Neural cell (in vitro differentiated cells): ENCODE results near the gene PGRMC1. TPM values are rescaled to one million over a fixed set of nuclear protein-coding genes. Genes with fewer than 3 reads are reported as not detected.
A peak's percentile ranks its signal among the peaks of the same experiment; 100 is the strongest.
"Not testable (repeated sequence)": the region's sequence is repeated elsewhere in the genome, so short reads cannot be mapped to it uniquely, and the experiment has no call there.

ENCODE experiments used
- H2AFZ ChIP-seq: fragments of 200-600, 300-800 bp; sonication (generic), shearing (Covaris generic); 2 replicates; pipeline ENCODE4 v1.6.0; 2014; ENCODE audit warnings: low read depth, mild to moderate bottlenecking, antibody characterized with exemption, low read length, moderate library complexity
- H3F3A ChIP-seq: fragments of 200-600 bp; shearing (Covaris generic); 2 replicates; pipeline ENCODE4 v1.6.1; 2016; ENCODE audit warnings: mild to moderate bottlenecking, moderate library complexity, mixed read lengths, antibody characterized with exemption, low read length; ENCODE audit not compliant: insufficient read depth, poor library complexity, severe bottlenecking
- H3K27ac ChIP-seq: fragments of 200-600, 300-800 bp; sonication (generic), shearing (Covaris generic); 2 replicates; pipeline ENCODE4 v1.5.1; 2014; ENCODE audit warnings: mild to moderate bottlenecking, low read length, moderate library complexity
- H3K27me3 ChIP-seq: fragments of 300-800, 200-600 bp; sonication (generic), shearing (Covaris generic); 2 replicates; pipeline ENCODE4 v1.6.0; 2014; ENCODE audit warnings: mild to moderate bottlenecking, low read depth, low read length, moderate library complexity; ENCODE audit not compliant: insufficient read depth
- H3K36me3 ChIP-seq: fragments of 300-800, 200-600 bp; sonication (generic), shearing (Covaris generic); 2 replicates; pipeline ENCODE4 v1.5.1; 2014; ENCODE audit warnings: mild to moderate bottlenecking, antibody characterized with exemption, low read length, moderate library complexity; ENCODE audit not compliant: insufficient read depth
- H3K4me2 ChIP-seq: fragments of 300-800, 200-600 bp; sonication (generic), shearing (Covaris generic); 2 replicates; pipeline ENCODE4 v1.6.0; 2014; ENCODE audit warnings: mild to moderate bottlenecking, low read length
- H3K4me3 ChIP-seq: fragments of 300-800, 200-600 bp; sonication (generic), shearing (Covaris generic); 2 replicates; pipeline ENCODE4 v1.5.1; 2014; ENCODE audit warnings: mild to moderate bottlenecking, low read length, moderate library complexity
- H3K79me2 ChIP-seq: fragments of 200-600 bp; shearing (Covaris generic); replicated peaks from 2 replicates; pipeline ENCODE4 v1.6.0; 2014; ENCODE audit warnings: mild to moderate bottlenecking, low read length, moderate library complexity; ENCODE audit not compliant: insufficient read depth
- H3K9ac ChIP-seq: fragments of 300-800, 200-600 bp; sonication (generic), shearing (Covaris generic); 2 replicates; pipeline ENCODE4 v1.6.1; 2016; ENCODE audit warnings: mild to moderate bottlenecking, low read length, mixed read lengths
- H3K9me2 ChIP-seq: fragments of 200-600 bp; shearing (Covaris generic); 2 replicates; pipeline ENCODE4 v1.6.1; 2016; ENCODE audit warnings: mild to moderate bottlenecking, low read length, mixed read lengths; ENCODE audit not compliant: insufficient read depth
- H3K9me3 ChIP-seq: fragments of 200-600, 300-800 bp; sonication (generic), shearing (Covaris generic); 2 replicates; pipeline ENCODE4 v1.6.1; 2016; ENCODE audit warnings: mild to moderate bottlenecking, mixed run types, low read length, moderate library complexity, mixed read lengths
- H4K20me1 ChIP-seq: fragments of 200-600 bp; shearing (Covaris generic); 2 replicates; pipeline ENCODE4 v1.6.1; 2016; ENCODE audit warnings: mild to moderate bottlenecking, mixed run types; ENCODE audit not compliant: insufficient read depth
- CTCF ChIP-seq: fragments of 450-650 bp; IDR thresholded peaks from 2 replicates; pipeline ENCODE4 v1.5.1; 2014; ENCODE audit warnings: antibody characterized with exemption, mild to moderate bottlenecking, moderate library complexity; ENCODE audit not compliant: poor library complexity, severe bottlenecking
- EP300 ChIP-seq: fragments of 450-650 bp; conservative IDR thresholded peaks from 2 replicates; pipeline ENCODE4 v1.6.1; 2014; ENCODE audit warnings: antibody characterized with exemption, mild to moderate bottlenecking, moderate library complexity; ENCODE audit not compliant: poor library complexity, severe bottlenecking
- EZH2 ChIP-seq: fragments of 200-600, 300-800 bp; shearing (Covaris generic), sonication (generic); IDR thresholded peaks from 2 replicates; pipeline ENCODE4 v1.6.1; 2014; ENCODE audit warnings: antibody characterized with exemption, low read length, borderline replicate concordance, mild to moderate bottlenecking; ENCODE audit not compliant: insufficient read depth, poor library complexity, severe bottlenecking
- MXI1 ChIP-seq: fragments of 450-650 bp; conservative IDR thresholded peaks from 2 replicates; pipeline ENCODE4 v1.6.1; 2014; ENCODE audit warnings: antibody characterized with exemption, mild to moderate bottlenecking; ENCODE audit not compliant: poor library complexity, severe bottlenecking
- POLR2AphosphoS5 ChIP-seq: IDR thresholded peaks from 2 replicates; pipeline ENCODE4 v1.6.1; 2012
- RAD21 ChIP-seq: fragments of 450-650 bp; conservative IDR thresholded peaks from 2 replicates; pipeline ENCODE4 v1.6.1; 2014; ENCODE audit warnings: antibody characterized with exemption, mild to moderate bottlenecking, moderate library complexity
- REST ChIP-seq: IDR thresholded peaks from 2 replicates; pipeline ENCODE4 v1.6.1; 2012; ENCODE audit warnings: borderline replicate concordance
- SMC3 ChIP-seq: fragments of 450-650 bp; conservative IDR thresholded peaks from 2 replicates; pipeline ENCODE4 v1.6.1; 2014; ENCODE audit warnings: antibody characterized with exemption, mild to moderate bottlenecking, moderate library complexity; ENCODE audit not compliant: poor library complexity
- TAF1 ChIP-seq: IDR thresholded peaks from 2 replicates; pipeline ENCODE4 v1.6.1; 2012; ENCODE audit warnings: low read depth
- polyA plus RNA-seq: library from polyadenylated mRNA; depleted of rRNA; stranded (reverse); fragments of >200 nt; gene quantifications from 2 replicates; pipeline ENCODE4 v1.2.3, GENCODE V29; 2014

Gene PGRMC1
- polyA plus RNA-seq, 1 donor from 2014 or later, result 672 TPM

- no peak overlapping the region for H2AFZ ChIP-seq
- no peaks in the 10 kb centered on the region for H4K20me1 ChIP-seq
- no peak overlapping the region for H3K9ac ChIP-seq
- no peaks in the 10 kb centered on the region for H3K27me3 ChIP-seq
- no peak overlapping the region for H3K4me2 ChIP-seq
- H3F3A ChIP-seq, result no peaks in the 10 kb centered on the region
- no peaks in the 10 kb centered on the region for H3K79me2 ChIP-seq
- H3K9me2 ChIP-seq, result no peaks in the 10 kb centered on the region
- no peak overlapping the region for H3K4me3 ChIP-seq
- H3K36me3 ChIP-seq, result no peaks in the 10 kb centered on the region
- TF ChIP-seq SMC3 (no peak), RAD21 (no peak), REST (no peak), POLR2AphosphoS5 (no peak), EP300 (no peak), CTCF (no peak), EZH2 (no peak)
- H3K27ac ChIP-seq, result no peak overlapping the region
- no peaks in the 10 kb centered on the region for H3K9me3 ChIP-seq
Observed at GRCh38 chrX:119288890-119289393, 52.9 kb downstream of the PGRMC1 start.

GRCh38 chrX:119290476-119290875 lies 54.4 kb downstream of the PGRMC1 start:
- Histone ChIP-seq H3K4me2 (no peak overlapping the region), H3K27me3 (no peaks in the 10 kb centered on the region), H3K36me3 (no peaks in the 10 kb centered on the region), H3K9me2 (no peaks in the 10 kb centered on the region), H3K4me3 (no peak overlapping the region), H3K79me2 (no peaks in the 10 kb centered on the region), H3K9ac (no peak overlapping the region), H3K27ac (peak overlapping the region; percentile 16), H3K9me3 (no peaks in the 10 kb centered on the region), H4K20me1 (no peaks in the 10 kb centered on the region), H2AFZ (no peak overlapping the region), H3F3A (no peaks in the 10 kb centered on the region)
- TF ChIP-seq EZH2 (no peak), EP300 (peak; percentile 18), REST (no peak), TAF1 (no peak), SMC3 (no peak), MXI1 (no peak), POLR2AphosphoS5 (no peak), CTCF (no peak)

GRCh38 chrX:119291246-119291645 lies 55.2 kb downstream of the PGRMC1 start:
- not testable (repeated sequence) for H3K9me2 ChIP-seq, H3K27me3 ChIP-seq, H3K4me3 ChIP-seq, H2AFZ ChIP-seq, H4K20me1 ChIP-seq, H3K36me3 ChIP-seq, H3K79me2 ChIP-seq, H3K9me3 ChIP-seq, H3K9ac ChIP-seq, H3K4me2 ChIP-seq, H3F3A ChIP-seq
- peak overlapping the region; percentile 16 for H3K27ac ChIP-seq
